GM19238 (cell line): ENCODE measurements around the gene SLC13A3.

Source experiments
- DNase-seq: peaks from one replicate; pipeline ENCODE4 v3.0.0; 2011; ENCODE audit warnings: low spot score; ENCODE audit not compliant: insufficient read length

Gene SLC13A3

DNA sequence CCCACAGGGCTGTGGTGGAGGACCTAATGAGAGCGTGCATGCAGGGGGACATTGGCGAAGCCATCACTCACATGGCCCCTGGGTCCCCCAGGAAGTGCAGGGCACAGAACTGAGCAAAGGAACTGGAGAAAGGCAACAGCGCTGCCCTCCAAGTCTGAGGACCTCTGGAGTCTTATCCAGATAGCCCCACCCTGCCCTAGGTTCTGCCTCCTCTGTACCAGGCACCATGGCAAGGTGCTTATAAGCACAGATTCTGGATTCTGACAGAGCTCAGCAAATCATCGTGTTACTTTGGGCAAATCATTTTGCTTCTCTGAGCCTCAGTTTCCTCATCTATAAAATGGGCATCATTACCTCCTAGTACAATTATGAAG lies 44.5 kb downstream of the SLC13A3 start:
- DNase-seq: no peak

DNA sequence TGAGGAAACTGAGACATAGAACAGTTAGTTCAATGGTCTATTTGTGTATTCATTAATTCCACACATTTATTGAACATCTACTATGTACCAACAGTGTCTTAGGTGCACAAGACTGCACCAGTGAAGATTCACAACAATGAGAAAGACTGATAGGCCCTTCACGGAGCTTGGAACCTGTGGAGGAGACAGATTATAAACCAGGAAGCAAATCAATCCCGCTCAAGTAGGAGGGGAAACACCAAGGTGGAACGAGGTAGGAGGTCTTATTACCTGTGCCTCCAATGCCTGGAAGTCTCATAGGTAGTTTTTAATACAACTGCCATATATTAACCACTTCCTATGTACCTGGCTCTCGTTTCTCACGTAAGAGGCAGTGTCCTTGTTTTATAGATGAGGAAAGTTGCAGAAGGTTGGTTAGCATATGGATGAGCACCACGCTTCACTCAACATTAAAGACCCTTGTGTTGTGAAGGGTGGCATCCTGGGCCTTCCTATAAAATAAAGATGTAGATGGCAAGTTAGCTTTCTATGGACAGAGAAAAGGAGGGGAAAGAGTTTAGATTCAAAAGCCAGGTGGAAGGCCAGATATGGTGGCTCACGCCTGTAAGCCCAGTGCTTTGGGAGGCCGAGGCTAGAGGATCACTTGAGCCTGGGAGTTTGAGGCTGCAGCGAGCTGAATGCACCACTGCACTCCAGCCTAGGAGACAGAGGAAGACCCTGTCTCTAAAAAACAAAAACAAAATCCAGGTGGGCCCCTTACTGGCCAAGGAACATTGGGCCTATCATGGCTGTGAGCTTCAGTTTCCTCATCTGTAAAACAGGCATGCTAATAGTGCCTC lies 45.1 kb downstream of the SLC13A3 start:
- DNase-seq: no peak

DNA sequence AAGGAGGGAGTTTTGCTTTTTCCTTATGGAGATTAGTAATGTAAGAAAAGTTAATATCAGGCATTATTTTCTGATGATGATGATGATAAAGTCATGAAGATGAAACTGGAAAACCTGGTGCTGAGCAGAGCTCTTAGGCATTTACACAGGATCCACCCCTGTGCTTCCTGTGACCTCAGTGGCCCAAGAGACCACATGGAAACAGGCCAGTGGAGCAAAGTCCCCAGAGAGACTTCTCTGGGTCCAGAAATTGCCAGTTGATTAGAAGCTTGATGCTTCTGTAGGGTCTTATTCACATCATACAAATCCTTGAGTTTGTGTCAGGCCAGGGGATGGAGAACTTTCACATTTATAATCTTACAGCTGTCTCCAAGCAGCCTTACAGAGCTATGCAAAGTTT lies 46.1 kb downstream of the SLC13A3 start:
- no peak for DNase-seq

DNA sequence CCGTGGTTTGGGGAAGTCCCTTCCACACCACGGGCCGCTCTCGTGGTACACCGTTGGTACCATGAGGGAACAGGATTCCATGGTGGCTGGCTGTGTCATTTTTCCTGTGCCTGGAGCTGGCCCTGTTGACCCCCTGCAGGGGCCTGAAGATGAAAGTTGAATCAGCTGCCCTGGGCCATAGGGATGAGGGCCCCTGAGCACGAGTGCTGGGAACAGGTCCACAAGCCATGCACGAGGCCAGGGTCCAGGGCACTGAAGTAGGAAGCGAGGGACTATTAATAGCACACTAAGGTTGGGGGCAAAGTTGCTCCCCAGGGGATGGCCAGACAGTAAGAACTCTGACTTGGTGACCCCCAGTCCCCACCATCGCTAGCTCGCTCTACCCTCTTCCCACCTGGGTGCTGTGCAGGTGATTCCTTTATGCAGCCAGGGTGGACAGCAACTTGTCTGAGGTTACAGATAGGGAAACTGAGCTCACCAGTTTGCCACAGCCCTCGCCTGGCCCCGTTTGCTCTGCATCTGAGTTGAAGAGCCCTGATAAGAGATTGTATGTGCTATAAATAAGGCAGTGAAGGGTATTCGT lies 46.6 kb downstream of the SLC13A3 start:
- DNase-seq: no peak

DNA sequence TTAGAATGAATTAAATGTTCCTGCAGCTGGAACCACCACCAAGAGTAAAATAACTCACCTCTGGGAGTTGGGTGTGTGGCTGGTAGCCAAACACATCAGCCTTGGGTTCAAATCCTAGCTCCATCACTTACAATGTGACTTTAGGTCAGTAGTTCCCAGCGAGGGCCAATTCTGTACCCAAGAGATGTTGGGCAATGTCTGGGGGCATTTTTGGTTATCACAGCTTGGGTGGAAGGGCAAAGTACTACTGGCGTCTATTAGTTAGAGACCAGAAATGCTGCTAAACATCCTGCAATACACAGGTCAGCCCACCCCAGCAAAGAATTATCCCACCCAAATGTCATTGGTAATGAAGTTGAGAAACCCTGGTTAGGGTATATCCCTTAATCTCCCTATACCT lies 48.8 kb downstream of the SLC13A3 start:
- no peak for DNase-seq

DNA sequence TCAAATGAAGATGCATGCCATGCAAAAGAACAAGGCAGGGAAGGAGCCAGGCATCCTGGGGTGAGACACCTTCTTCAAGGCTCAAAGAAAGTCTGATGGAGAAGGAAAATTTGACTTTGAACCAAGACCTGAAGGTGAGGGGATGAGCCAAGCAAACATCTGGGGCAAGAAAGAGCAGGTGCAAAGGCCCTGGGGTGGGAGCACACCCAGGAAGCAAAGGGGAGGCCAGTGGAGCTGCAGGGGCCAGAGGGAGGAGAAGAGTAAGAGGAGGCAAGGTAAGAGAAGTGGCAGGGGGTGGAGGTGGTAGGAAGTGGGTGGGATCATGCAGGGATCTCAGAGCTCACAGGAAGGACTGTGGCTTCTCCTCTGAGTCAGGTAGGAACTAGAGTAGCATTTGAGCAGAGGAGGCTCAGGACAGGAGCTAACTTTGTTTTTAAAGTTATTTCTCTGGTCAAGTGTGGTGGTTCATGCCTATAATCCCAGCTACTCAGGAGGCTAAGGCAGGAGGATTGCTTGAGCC lies 49.6 kb downstream of the SLC13A3 start:
- DNase-seq: no peak

DNA sequence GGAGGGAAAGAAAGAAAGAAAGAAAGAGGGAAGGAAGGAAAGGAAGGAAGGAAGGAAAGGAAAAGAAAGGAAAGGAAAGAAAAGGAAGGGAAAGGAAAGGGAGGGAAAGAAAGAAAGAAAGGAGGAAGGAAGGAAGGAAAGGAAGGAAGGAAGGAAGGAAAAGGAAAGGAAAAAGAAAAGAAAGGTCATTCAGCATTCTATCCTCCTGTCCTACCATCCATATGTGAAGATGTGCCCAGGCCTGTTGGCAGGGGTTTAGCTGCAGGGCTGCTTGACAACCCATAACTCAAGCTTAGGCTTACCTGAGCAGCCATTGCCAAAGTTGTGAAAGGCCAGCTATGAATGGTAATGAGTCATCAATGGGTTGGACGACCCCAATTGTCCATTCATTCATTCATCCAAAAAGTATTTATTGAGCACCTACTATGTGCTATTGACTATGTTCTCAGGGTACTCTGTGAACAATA lies 50.9 kb downstream of the SLC13A3 start:
- DNase-seq: no peak

DNA sequence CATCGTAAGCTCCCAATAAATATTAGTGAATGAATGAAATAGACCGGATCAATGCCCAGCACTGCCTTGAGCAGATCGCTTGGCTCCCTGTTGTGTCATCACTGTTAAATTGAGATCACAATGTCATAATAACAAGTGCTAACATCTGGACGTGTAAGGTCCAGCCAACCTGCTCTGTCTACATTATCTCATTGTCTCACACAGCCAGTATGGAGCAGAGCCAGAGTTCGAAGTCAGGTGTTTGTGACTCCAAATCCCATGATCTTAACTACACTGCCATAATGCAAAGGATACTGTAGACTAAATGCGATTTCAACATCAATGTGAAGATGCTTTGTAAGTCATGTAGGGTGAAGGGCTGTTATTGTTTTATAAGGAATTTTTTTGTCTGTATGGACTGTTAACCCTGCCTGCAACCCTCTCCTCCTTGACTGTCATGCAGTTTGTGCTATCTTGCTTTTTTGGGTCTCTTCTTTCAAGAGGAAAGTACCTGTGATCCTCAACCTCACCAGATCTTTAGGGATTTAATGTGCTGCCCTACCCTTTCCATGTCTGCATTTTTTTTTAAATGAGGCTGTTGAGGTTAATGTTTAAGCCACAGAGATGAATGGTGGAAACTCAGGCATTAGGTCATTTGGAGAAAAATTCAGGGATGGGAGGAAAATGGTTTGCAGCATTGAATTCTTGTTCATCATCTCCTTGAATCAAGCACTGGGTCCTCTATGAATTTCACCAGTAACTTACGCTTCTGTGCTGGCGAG lies 51.9 kb downstream of the SLC13A3 start:
- DNase-seq: no peak

DNA sequence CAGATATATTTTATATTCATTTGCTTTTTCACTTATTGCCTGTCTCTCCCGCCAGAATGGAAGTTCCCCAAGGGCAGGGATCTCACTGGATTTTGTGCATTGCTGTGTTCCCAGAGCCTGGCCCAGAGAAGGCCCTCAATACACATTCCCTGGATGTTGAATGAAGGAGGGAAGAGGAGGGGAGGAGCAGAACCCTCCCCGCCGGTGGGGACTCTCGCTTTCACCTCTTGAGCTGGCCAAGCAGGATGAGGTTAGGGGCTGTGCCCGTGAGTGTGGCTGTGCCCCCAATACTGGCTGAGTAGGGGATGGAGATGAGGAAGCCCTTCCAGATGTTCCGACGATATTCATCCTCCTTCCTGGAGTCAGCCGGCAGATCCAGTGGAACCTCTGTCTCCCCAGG lies 55.3 kb downstream of the SLC13A3 start:
- DNase-seq: no peak

DNA sequence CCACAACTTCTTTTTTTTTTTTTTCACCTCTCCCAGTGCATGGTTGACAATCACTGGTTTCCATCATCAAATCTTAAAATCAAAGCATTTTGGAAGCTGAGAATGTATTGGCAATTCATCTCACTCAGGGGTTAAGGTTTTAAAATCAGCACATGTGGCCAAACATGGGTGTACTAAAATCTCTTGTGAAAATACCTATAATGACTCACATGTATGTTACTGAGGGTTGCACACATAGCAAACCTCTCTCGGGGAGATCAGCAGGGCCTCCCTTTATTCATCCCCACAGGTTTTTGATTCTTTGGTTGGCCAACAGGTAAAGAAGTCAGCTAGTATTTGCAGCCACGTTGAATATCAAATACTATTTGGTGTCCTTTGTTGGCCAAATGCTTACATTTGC lies 56.5 kb downstream of the SLC13A3 start:
- no peak for DNase-seq

DNA sequence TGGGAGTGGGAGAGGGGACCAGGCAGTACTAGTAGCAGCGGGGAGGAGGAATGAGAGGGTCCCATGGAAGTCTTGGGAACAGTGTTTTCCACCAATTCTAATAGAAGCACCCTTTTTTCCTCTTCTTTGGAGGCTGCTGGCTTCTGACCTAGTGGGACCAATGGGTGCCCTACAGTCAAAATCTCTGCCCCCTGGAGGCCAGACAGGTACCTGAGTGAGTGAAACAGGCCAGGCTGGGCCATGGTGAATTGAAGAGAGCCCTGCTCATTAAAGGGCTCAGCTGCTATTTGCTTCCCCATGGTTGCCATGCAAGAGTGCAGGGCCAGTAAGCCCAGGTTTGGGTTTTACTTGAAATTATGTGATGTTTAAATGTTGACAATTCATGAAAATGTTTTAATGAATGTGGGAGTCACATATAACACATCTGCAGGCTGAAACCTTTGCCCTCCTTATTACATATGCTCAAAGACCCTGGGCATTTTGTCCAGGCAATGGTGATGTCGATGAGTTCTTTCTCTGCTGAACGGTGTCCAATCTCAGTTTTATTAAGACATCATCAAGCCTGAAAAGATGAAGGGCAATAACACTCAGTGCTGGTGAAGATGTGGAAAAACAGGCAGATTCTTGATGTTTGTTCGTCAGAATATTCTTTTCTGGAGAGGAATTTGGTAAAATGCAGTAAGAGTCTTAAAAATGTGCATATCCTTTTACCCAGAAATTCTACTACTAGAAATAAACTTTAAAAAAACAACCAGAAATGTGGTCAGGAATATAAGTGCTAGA lies 58.5 kb downstream of the SLC13A3 start:
- DNase-seq: no peak

DNA sequence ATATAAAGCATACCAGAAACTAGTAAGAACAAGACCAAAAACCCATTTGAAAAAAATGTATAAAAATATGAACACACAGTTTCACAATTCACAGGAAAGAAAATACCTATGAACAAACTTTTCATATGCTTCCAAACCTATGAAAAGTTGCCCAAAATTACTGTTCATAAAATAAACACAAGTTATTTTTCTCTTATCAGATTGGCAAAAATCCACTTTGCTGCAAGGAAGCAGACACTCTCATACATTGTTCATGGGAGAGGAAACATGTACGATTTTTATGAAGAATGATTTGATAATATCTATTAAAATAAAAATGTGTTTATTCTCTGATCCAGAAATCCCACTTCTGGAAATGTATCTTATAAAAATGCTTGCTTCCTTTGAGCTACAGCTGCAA lies 60.8 kb downstream of the SLC13A3 start:
- DNase-seq: no peak

DNA sequence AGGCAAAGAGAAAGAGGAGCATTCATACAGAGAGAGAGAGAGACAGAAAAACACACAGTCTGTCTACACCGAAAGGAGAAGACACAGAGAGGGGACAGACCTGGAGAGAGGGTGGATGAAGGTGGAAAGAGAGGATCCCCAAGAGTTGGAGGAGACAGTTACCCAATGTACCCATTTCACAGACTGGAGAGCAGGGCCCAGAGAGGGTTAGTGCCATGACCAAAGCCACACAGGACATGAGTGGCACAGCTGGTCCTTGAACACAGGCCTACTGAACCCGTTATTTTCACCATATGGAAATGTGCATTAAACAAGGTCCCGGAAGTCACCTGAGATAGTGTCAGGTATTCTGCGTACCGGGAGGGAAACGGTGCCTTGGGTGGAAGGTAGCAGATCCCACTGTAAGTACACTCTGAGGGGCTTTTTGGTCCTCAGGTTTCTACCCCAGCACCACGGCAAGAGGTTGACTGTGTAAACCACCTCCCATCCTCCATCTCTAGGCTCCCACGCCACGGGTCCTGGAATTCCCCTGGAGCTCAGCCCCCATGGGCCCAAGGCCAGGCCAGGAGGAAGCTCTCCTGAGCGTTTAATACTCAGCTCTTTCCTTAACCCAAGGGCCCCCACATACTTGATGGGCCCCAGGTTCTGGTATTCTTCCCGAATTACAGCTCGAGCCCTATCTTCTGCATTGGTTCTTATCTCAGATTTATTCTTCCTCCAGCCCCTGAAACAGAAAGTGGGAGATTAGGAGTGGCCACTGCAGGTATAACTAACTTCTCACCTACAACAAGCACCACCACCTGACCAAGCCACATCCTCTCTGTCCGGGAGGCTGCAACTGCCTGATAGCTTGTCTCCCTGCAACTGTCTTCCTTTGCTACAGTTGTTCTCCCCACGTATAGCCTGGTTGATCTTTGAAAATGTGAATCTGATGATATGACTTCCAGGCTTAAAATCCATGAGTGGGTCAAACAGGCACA lies 62.4 kb downstream of the SLC13A3 start:
- DNase-seq: no peak

DNA sequence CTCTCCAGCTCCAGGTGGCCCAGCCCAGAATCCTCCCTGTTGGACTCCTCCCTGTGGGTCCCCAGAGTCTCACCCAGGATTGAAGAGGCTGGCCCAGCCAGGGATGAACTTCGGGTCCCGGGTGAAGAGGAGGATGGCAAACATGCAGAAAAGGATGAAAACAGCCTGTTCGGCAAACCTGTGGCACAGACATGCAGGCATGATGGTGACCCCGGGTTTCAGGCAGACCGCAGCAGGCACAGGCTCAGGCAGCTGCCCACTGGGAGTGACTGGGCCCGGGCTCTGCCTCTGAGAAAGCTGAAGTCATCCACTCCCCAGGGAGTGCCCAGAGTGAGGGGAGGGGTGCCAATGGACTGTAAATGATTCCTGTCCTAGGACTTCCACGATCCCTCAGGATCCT lies 63.3 kb downstream of the SLC13A3 start:
- DNase-seq: no peak

DNA sequence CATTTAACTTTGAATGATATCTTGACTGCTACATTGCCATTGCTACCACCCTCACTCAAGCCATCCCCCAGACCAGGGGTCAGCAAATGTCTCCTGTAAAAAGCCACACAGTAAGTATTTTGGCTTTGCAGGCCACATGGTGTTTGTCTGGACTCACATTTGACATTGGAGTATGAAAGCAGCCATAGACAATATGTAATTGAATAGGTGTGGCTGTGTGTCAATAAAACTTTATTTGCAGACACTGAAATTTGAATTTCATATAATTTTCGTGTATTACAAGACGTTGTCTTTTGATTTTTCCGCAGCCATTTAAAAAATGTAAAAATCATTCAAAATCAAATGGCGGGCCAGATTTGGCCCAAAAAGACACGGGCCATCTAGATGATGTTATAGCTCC lies 64.5 kb downstream of the SLC13A3 start:
- DNase-seq: no peak

DNA sequence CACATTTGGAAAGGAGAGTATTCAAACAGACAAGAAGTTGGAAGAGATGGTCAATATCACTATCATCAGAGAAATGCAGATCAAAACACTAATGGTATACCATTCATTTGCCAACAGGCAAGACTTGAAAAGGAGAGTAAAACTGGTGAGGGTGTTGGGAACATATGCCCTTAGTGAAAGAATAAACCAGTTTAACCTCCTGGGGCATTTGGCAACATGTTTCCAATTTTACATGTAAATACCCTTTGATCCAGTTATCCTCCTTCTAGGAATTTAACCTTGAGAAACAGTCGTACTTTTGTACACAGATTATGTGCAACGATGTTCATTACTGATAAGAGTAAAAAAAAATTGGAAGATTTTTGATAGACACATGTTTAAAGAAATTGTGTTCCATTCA lies 66.8 kb downstream of the SLC13A3 start:
- DNase-seq: no peak

DNA sequence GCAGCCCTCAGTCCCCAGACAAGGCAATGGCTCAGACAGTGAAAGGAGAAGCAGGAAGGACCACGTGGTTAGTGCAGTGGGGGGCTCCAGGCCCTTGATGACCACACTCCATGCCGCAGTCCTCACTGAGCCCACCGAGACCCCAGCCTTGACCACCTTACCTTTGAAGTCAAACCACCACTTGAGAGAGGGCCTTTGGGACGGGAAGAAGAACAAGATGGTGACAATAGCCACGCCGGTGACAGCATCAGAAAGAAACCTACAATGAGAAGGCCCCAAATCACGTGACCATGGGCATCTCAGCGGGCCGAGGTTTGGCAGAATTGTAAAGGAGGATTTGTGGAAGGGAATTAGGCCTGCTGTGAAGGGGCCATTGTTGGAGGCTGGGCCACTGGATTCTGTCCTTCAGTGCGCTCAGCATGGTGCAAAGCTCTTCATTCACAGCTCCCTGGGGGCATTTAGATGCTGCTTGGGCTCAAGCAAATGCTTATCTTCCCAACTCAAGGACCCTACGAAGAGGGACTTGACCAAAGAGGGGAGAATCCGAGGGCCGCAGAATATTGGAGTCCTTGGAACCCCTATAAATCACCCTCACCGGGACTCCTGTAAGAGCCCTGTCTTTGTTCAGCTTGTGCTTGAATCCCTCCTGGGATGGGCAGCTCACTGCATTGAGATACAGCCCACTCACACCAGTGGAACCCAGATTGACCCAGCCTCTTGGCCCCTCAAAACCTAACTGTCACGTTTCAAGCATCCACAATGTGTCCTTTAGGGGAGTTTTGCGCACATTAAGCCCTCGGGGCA lies 67.6 kb downstream of the SLC13A3 start:
- DNase-seq: no peak

DNA sequence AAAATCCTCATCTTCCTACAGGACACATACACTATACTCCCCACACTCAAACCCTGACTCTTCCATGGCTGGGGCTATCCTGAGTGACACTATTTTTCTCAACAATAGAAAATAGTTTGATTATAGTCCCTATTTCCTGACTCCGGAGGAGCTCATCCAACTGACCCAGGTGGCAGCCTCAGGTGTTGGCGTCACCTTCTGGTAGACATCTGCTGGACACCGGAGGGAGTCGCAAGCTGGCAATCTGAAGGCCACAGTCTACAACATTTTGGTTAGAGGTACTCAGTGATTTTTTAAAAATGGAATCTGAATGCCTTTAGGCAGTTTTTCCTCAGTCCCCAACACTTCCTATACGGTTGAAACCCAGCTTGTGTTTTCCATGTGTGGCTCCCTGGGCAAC lies 68.6 kb downstream of the SLC13A3 start:
- no peak for DNase-seq

DNA sequence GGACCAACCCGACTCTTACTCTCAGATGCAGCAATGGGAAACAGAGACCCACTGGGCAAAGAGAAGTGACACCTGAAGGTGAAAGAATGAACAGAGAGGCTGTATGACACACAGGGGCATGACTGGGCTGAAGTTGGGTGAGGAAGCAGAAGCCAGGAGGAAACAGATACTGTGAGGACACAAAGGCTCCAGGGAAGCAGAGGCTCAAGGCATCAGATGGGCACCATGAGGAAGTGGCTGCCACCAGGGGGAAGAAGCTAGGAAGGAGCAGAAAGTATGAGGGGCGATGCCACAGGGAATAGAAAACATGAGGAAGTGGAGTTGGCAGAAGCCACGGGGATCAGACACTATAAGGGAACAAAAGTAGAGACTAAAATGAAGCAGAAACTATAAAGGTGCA lies 69.9 kb downstream of the SLC13A3 start:
- no peak for DNase-seq
